OCI-LY7 (cell line): ENCODE data around the gene SMKR1. TPM values are rescaled to one million over a fixed set of nuclear protein-coding genes. Genes with fewer than 3 reads are reported as not detected.

Experiments used
- BruUV-seq: library from RNA; stranded (reverse); fragments of 400-500 nt; replicated peaks from 2 replicates; lab custom pipeline; 2021; lab: Mats Ljungman, UMichigan
- CTCF ChIA-PET: fragments of 300-600 bp; sonication (Branson Sonifier 250); formaldehyde crosslinking; loops from one replicate; lab custom pipeline; 2022; ENCODE audit warnings: antibody characterized with exemption; ENCODE audit not compliant: unreplicated experiment; lab: Charles Lee
- POLR2A ChIA-PET: fragments of 300-600 bp; sonication (Branson Sonifier 250); formaldehyde crosslinking; loops from one replicate; lab custom pipeline; 2022; ENCODE audit warnings: antibody characterized with exemption; lab: Charles Lee
- DNase-seq: peaks from one replicate; pipeline ENCODE4 v3.0.0-alpha.2; 2015; ENCODE audit warnings: low spot score
- H2AFZ ChIP-seq: fragments of 200-600 bp; sonication (generic), shearing (Covaris generic); 2 replicates; pipeline ENCODE4 v1.6.1; 2014; ENCODE audit warnings: mild to moderate bottlenecking, antibody characterized with exemption, low read length, moderate library complexity
- H3K27ac ChIP-seq: fragments of 200-600 bp; sonication (generic); 2 replicates; pipeline ENCODE4 v1.5.1; 2014; ENCODE audit warnings: mixed run types, low read depth, mild to moderate bottlenecking, moderate library complexity, low read length, inconsistent platforms; ENCODE audit not compliant: poor library complexity, severe bottlenecking
- H3K36me3 ChIP-seq: fragments of 200-600 bp; sonication (generic); 2 replicates; pipeline ENCODE4 v1.6.1; 2014; ENCODE audit warnings: mild to moderate bottlenecking, antibody characterized with exemption, low read length, moderate library complexity, mixed read lengths; ENCODE audit not compliant: insufficient read depth
- H3K4me1 ChIP-seq: fragments of 200-600 bp; sonication (generic); 2 replicates; pipeline ENCODE4 v1.5.1; 2014; ENCODE audit warnings: mild to moderate bottlenecking, low read length; ENCODE audit not compliant: insufficient read depth, poor library complexity, severe bottlenecking
- H3K4me2 ChIP-seq: fragments of 200-600 bp; sonication (generic); 2 replicates; pipeline ENCODE4 v1.6.1; 2014; ENCODE audit warnings: mild to moderate bottlenecking, low read length
- H3K4me3 ChIP-seq: fragments of 200-600 bp; sonication (generic); 2 replicates; pipeline ENCODE4 v1.5.1; 2014; ENCODE audit warnings: mild to moderate bottlenecking, low read depth, low read length; ENCODE audit not compliant: poor library complexity, severe bottlenecking
- H3K79me2 ChIP-seq: fragments of 200-600 bp; sonication (generic); 2 replicates; pipeline ENCODE4 v1.6.1; 2016; ENCODE audit warnings: low read depth, mild to moderate bottlenecking, low read length, moderate library complexity, mixed read lengths; ENCODE audit not compliant: insufficient read depth
- H3K9me2 ChIP-seq: fragments of 200-600 bp; sonication (generic); 2 replicates; pipeline ENCODE4 v1.6.1; 2016; ENCODE audit warnings: mild to moderate bottlenecking, low read length, mixed read lengths; ENCODE audit not compliant: insufficient read depth
- H3K9me3 ChIP-seq: fragments of 200-600 bp; sonication (generic); 2 replicates; pipeline ENCODE4 v1.6.1; 2014; ENCODE audit warnings: mild to moderate bottlenecking, mixed run types, low read length, mixed read lengths
- H4K20me1 ChIP-seq: fragments of 200-600 bp; sonication (generic); 2 replicates; pipeline ENCODE4 v1.6.1; 2014; ENCODE audit warnings: mild to moderate bottlenecking, antibody characterized with exemption, low read length, moderate library complexity, mixed read lengths; ENCODE audit not compliant: insufficient read depth
- EZH2phosphoT487 ChIP-seq: fragments of 200-600 bp; sonication (generic); IDR thresholded peaks from 2 replicates; pipeline ENCODE4 v1.6.1; 2018; ENCODE audit warnings: low read depth, borderline replicate concordance, mild to moderate bottlenecking, mixed run types, antibody characterized with exemption, low read length, moderate library complexity, mixed read lengths
- intact Hi-C: fragments of 100-400 bp; cut with micrococcal nuclease; formaldehyde crosslinking; loops from one replicate; pipeline ENCODE4 v1.10.0; 2022; ENCODE audit not compliant: unreplicated experiment
- total RNA-seq, 2 experiments: library from RNA; depleted of rRNA in 1 of 2; stranded (reverse); fragments of >200 nt in 1 of 2; shearing (Covaris generic) in 1 of 2; gene quantifications; 2 replicates each; pipeline ENCODE4 v1.2.3, GENCODE V29; 2014 to 2022
- TF ChIP-seq, protein P1 (sequence below): fragments of 200-600 bp; sonication (generic); conservative IDR thresholded peaks from 2 replicates; pipeline ENCODE4 v1.5.1; 2014; ENCODE audit warnings: mild to moderate bottlenecking, antibody characterized with exemption, low read length, moderate library complexity, mixed read lengths

SMKR1 gene
- total RNA-seq, 2 experiments from 2014 or later = not detected

DNA sequence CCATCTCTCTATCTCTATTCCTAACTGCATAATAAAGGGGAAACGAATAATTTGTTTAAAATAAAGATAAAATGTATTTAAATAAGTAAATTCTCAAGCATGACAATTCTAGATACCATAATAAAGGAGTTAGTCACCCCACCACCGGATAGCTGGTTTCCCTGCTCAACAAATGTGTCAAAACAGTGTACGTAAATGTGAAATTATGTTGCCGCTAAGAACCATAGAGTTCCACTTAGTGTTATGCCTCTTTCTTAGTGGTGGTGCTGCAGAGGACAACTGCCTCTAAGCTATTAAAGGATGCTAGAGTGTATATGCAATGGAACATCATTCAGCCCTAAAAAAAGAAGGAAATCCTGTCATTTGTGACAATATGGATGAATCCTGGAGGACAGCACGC lies 42.4 kb downstream of the SMKR1 start:
- no peak for TF ChIP-seq EZH2phosphoT487
- TF ChIP-seq, protein P1, sequence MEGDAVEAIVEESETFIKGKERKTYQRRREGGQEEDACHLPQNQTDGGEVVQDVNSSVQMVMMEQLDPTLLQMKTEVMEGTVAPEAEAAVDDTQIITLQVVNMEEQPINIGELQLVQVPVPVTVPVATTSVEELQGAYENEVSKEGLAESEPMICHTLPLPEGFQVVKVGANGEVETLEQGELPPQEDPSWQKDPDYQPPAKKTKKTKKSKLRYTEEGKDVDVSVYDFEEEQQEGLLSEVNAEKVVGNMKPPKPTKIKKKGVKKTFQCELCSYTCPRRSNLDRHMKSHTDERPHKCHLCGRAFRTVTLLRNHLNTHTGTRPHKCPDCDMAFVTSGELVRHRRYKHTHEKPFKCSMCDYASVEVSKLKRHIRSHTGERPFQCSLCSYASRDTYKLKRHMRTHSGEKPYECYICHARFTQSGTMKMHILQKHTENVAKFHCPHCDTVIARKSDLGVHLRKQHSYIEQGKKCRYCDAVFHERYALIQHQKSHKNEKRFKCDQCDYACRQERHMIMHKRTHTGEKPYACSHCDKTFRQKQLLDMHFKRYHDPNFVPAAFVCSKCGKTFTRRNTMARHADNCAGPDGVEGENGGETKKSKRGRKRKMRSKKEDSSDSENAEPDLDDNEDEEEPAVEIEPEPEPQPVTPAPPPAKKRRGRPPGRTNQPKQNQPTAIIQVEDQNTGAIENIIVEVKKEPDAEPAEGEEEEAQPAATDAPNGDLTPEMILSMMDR = no peak
- POLR2A ChIA-PET = interaction anchor here (0.6 kb wide), 1 partner anchor 1128 kb away, joined by 3 read pairs; no protein-coding TSS in a partner anchor
- no peaks in the 10 kb centered on the region for H3K9me2 ChIP-seq
- BruUV-seq = no TSS peak
- no peaks in the 10 kb centered on the region for H4K20me1 ChIP-seq
- intact Hi-C loops = no loop called here
- no peaks in the 10 kb centered on the region for H3K4me1 ChIP-seq
- no peaks in the 10 kb centered on the region for H3K9me3 ChIP-seq
- H3K79me2 ChIP-seq = no peaks in the 10 kb centered on the region
- no peak overlapping the region for H3K4me3 ChIP-seq
- CTCF ChIA-PET = no interaction called here
- H3K36me3 ChIP-seq = no peaks in the 10 kb centered on the region
- no peak overlapping the region for H3K27ac ChIP-seq
- H3K4me2 ChIP-seq = no peak overlapping the region
- no peak for DNase-seq
- H2AFZ ChIP-seq = no peak overlapping the region

DNA sequence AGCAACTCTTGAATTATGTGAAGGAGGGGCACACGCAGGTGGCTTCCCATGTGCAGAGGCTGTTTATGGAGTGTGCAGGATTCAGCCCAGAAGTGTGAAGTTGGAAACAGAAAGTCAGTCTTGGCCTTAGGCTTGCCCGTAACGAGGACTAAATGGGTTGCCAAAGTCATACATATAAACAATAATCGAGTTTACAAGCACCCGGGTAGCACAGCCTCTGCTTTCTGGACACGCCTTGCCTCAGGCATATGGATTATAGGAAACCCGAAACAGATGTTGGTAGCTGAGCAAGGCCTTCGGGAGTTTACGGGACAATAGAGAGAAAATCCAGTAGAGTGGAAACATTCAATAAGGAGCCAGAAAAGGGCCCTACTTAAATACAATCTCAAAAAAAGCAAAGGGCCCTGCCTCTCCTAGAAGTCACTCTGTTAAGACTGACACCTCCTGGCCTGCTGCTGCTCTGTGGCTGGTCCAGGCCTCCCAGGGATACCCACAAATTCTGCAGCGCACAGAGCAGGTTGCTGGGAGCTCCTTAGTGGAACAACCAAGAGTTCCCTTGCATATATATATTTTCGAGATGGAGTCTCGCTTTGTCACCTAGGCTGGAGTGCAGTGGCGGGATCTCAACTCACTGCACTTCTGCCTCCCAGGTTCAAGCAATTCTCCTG lies 48.5 kb downstream of the SMKR1 start:
- Histone ChIP-seq H3K4me1 (no peaks in the 10 kb centered on the region), H3K9me3 (no peaks in the 10 kb centered on the region), H4K20me1 (no peaks in the 10 kb centered on the region), H3K9me2 (no peaks in the 10 kb centered on the region), H3K79me2 (no peaks in the 10 kb centered on the region), H3K4me2 (no peak overlapping the region), H3K4me3 (no peak overlapping the region), H2AFZ (no peak overlapping the region), H3K27ac (no peak overlapping the region), H3K36me3 (no peaks in the 10 kb centered on the region)
- POLR2A ChIA-PET = interaction anchor here (1.0 kb wide), 1 partner anchor 262 kb away, joined by 3 read pairs; no protein-coding TSS in a partner anchor
- TF ChIP-seq, protein P1 = no peak
- TF ChIP-seq EZH2phosphoT487 = no peak
- DNase-seq = no peak
- CTCF ChIA-PET = no interaction called here
- intact Hi-C loops = no loop called here
- no TSS peak for BruUV-seq

DNA sequence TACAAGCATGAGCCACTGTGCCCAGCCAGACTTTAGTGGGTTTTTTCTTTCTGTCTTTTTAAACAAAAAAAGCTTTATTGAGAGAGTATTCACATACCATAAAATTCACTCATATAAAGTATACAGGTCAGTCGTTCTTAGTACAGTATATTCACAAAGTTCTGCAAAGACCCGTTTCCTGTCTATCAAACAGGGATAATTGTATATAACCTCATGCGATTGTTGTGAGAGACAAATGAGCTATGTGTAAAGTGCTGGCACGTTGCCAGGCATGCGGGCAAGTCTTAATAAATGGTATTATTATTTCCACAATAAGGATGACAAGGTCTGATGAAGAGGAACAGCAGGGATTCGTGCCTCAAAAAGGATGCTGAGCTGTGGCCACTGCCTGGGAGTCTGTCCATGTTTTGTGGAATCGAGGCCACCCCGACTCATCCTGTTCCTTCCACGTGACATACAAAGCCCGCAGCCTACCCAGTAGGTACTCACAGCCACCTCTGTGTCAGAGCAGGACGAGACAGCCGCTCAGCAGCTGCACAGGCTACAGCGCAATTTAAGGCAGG lies 51.6 kb downstream of the SMKR1 start:
- ChIA-PET POLR2A (interaction anchor here (0.6 to 0.8 kb wide), 3 partner anchors 11 to 208 kb away, joined by 3 to 7 read pairs (median 3); no protein-coding TSS in a partner anchor), CTCF (no interaction called here)
- H3K79me2 ChIP-seq = no peaks in the 10 kb centered on the region
- H3K27ac ChIP-seq = no peak overlapping the region
- DNase-seq = peak; percentile 20
- H3K4me1 ChIP-seq = no peaks in the 10 kb centered on the region
- no peak overlapping the region for H2AFZ ChIP-seq
- H3K36me3 ChIP-seq = no peaks in the 10 kb centered on the region
- BruUV-seq = no TSS peak
- no peaks in the 10 kb centered on the region for H3K9me3 ChIP-seq
- peak overlapping the region; percentile 53; the same call in 1 of the 2 replicates for H3K4me2 ChIP-seq
- no peaks in the 10 kb centered on the region for H4K20me1 ChIP-seq
- no peaks in the 10 kb centered on the region for H3K9me2 ChIP-seq
- intact Hi-C loops = no loop called here
- H3K4me3 ChIP-seq = no peak overlapping the region
- no peak for TF ChIP-seq EZH2phosphoT487
- TF ChIP-seq, protein P1 = no peak
